ENCODE data around the gene ITPKB. TPM values are rescaled to one million over a fixed set of nuclear protein-coding genes. Genes with fewer than 3 reads are reported as not detected.
"Not testable (repeated sequence)": the region's sequence is repeated elsewhere in the genome, so short reads cannot be mapped to it uniquely, and the experiment has no call there.

Gene ITPKB
- total RNA-seq, 1 donor from 2014 or later: 21.2 TPM

DNA sequence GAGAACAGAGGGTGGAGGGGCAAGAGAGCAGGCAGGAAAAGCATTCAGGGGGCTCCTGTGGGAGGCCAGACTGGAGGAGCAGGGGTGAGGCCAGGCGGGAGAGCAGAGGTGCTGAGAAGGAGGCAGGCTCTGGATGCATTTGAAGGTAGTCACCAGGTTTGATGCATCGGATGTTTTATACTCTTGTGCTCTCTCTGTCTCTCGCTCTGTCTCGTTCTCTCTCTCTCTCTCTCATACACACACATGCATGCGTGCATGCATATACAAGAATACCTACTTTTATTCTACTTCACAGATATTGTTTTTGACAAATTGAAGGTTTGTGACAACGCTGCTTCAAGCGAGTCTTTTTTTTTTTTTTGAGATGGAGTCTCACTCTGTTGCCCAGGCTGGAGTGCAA lies 15.0 kb upstream of the ITPKB start:
- Mint-ChIP-seq H3K27ac (no peak overlapping the region), H3K36me3 (no peaks in the 10 kb centered on the region), H3K27me3 (ENCODE audit: low read depth) (no peaks in the 10 kb centered on the region), H3K4me1 (no peaks in the 10 kb centered on the region), H3K4me3 (no peak overlapping the region), H3K9me3 (peaks cover 6% of the 10 kb centered on the region)
- no peak for TF ChIP-seq CTCF (IDR thresholded peaks at IDR 0.05; ENCODE audit: unreplicated experiment)
- DNase-seq (ENCODE audit: low spot score in 2 of 2, unreplicated experiment in 2 of 2): no peak

DNA sequence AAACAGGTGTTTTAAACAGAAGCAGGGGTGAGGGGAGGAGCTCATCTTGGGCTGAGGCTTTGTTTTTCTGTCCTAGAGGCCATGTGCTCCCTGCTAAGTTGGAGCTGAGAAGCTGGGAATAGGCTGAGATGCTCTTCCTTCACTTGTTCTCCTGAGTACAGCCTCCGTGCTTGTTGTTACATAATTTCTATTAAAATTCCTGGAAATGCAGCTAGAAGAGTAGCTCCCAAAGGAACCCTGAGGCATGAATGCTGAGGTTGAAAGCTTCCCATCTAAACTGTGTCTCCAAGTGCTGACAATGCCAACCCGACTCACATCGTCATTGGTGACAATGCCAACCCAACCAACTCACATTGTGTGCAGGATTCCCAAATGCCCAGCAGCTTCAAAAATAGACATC lies 12.6 kb upstream of the ITPKB start:
- TF ChIP-seq CTCF (IDR thresholded peaks at IDR 0.05; ENCODE audit: unreplicated experiment): no peak
- Mint-ChIP-seq H3K9me3 (peaks cover 4% of the 10 kb centered on the region), H3K36me3 (no peaks in the 10 kb centered on the region), H3K27me3 (ENCODE audit: low read depth) (no peaks in the 10 kb centered on the region), H3K4me3 (no peak overlapping the region), H3K4me1 (no peaks in the 10 kb centered on the region), H3K27ac (no peak overlapping the region)
- no peak for DNase-seq (ENCODE audit: low spot score in 2 of 2, unreplicated experiment in 2 of 2)

DNA sequence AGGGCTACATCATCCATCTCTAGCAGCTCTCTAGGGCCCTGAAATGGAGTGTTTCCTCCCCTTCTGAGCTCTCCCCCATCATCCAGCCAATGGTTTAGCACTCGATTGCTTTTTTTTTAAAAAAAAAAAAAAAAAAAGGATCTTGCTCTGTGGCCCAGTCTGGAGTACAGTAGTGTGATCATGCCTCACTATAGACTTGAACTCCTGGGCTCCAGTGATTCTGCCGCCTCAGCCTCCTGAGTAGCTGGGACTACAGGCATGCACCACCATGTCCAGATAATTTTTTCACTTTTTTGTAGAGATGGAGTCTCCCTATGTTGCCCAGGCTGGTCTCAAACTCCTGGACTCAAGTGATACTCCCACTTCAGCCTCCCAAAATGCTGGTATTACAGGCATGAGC lies 12.1 kb upstream of the ITPKB start:
- no peak for DNase-seq (ENCODE audit: low spot score in 2 of 2, unreplicated experiment in 2 of 2)
- H3K4me1 Mint-ChIP-seq: no peaks in the 10 kb centered on the region
- no peaks in the 10 kb centered on the region for H3K9me3 Mint-ChIP-seq
- no peak for TF ChIP-seq CTCF (IDR thresholded peaks at IDR 0.05; ENCODE audit: unreplicated experiment)
- no peak overlapping the region for H3K4me3 Mint-ChIP-seq
- H3K27ac Mint-ChIP-seq: no peak overlapping the region
- no peaks in the 10 kb centered on the region for H3K27me3 Mint-ChIP-seq (ENCODE audit: low read depth)
- no peaks in the 10 kb centered on the region for H3K36me3 Mint-ChIP-seq

- no peak for TF ChIP-seq CTCF (IDR thresholded peaks at IDR 0.05; ENCODE audit: unreplicated experiment)
- Mint-ChIP-seq H3K4me3 (no peak overlapping the region), H3K36me3 (no peaks in the 10 kb centered on the region), H3K27ac (no peak overlapping the region), H3K27me3 (ENCODE audit: low read depth) (no peaks in the 10 kb centered on the region), H3K9me3 (no peaks in the 10 kb centered on the region), H3K4me1 (no peaks in the 10 kb centered on the region)
- no peak for DNase-seq (ENCODE audit: low spot score in 2 of 2, unreplicated experiment in 2 of 2)
Observed at GRCh38 chr1:226749467-226749866, 10.4 kb upstream of the ITPKB start.

GRCh38 chr1:226748306-226748705 lies 9.2 kb upstream of the ITPKB start:
- no peaks in the 10 kb centered on the region for H3K4me1 Mint-ChIP-seq
- no peak for TF ChIP-seq CTCF (IDR thresholded peaks at IDR 0.05; ENCODE audit: unreplicated experiment)
- no peak overlapping the region for H3K27ac Mint-ChIP-seq
- DNase-seq (ENCODE audit: low spot score in 2 of 2, unreplicated experiment in 2 of 2): no peak
- peaks cover 6% of the 10 kb centered on the region for H3K9me3 Mint-ChIP-seq
- no peak overlapping the region for H3K4me3 Mint-ChIP-seq
- no peaks in the 10 kb centered on the region for H3K27me3 Mint-ChIP-seq (ENCODE audit: low read depth)
- H3K36me3 Mint-ChIP-seq: no peaks in the 10 kb centered on the region

GRCh38 chr1:226747519-226748263 lies 8.6 kb upstream of the ITPKB start:
- not testable (repeated sequence) for H3K27me3 Mint-ChIP-seq (ENCODE audit: low read depth); H3K4me3 Mint-ChIP-seq; H3K4me1 Mint-ChIP-seq; DNase-seq (ENCODE audit: low spot score in 2 of 2, unreplicated experiment in 2 of 2); H3K9me3 Mint-ChIP-seq; H3K27ac Mint-ChIP-seq; H3K36me3 Mint-ChIP-seq

Data from mesothelial cell of epicardium (in vitro differentiated cells).